ENCODE results near the gene PACSIN2.
A peak's percentile ranks its signal among the peaks of the same experiment; 100 is the strongest.

Gene PACSIN2

GRCh38 chr22:43009444-43009843, 5.5 kb downstream of the PACSIN2 start:
- no peaks in the 10 kb centered on the region for H3K9me3 ChIP-seq
- H3K36me3 ChIP-seq: no peaks in the 10 kb centered on the region
- H3K27me3 ChIP-seq: no peaks in the 10 kb centered on the region
- peaks cover 39 to 43% of the 10 kb centered on the region in 2 experiments for H3K4me1 ChIP-seq (ENCODE audit: control insufficient read depth in 1 of 2, insufficient read depth in 1 of 2, low read depth in 1 of 2, low read length in 1 of 2)
- TF ChIP-seq CTCF (IDR thresholded peaks at IDR 0.05): no peak
- peak overlapping the region; percentile 47 for H3K27ac ChIP-seq
- H3K4me3 ChIP-seq (ENCODE audit: low read depth in 1 of 2, low read length in 1 of 2): no peak overlapping the region

GRCh38 chr22:43008921-43009320, 6.0 kb downstream of the PACSIN2 start:
- no peaks in the 10 kb centered on the region for H3K9me3 ChIP-seq
- no peak for TF ChIP-seq CTCF (IDR thresholded peaks at IDR 0.05)
- no peaks in the 10 kb centered on the region for H3K27me3 ChIP-seq
- H3K4me3 ChIP-seq (ENCODE audit: low read depth in 1 of 2, low read length in 1 of 2): no peak overlapping the region
- H3K36me3 ChIP-seq: no peaks in the 10 kb centered on the region
- H3K4me1 ChIP-seq (ENCODE audit: control insufficient read depth in 1 of 2, insufficient read depth in 1 of 2, low read depth in 1 of 2, low read length in 1 of 2): peaks cover 43% of the 10 kb centered on the region in 2 experiments
- H3K27ac ChIP-seq: peak overlapping the region; percentile 47

GRCh38 chr22:43008509-43008908, 6.4 kb downstream of the PACSIN2 start:
- H3K4me3 ChIP-seq (ENCODE audit: low read depth in 1 of 2, low read length in 1 of 2): no peak overlapping the region
- H3K9me3 ChIP-seq: no peaks in the 10 kb centered on the region
- H3K36me3 ChIP-seq: no peaks in the 10 kb centered on the region
- no peaks in the 10 kb centered on the region for H3K27me3 ChIP-seq
- peaks cover 39% of the 10 kb centered on the region in 2 experiments for H3K4me1 ChIP-seq (ENCODE audit: control insufficient read depth in 1 of 2, insufficient read depth in 1 of 2, low read depth in 1 of 2, low read length in 1 of 2)
- peak overlapping the region; percentile 47 for H3K27ac ChIP-seq
- no peak for TF ChIP-seq CTCF (IDR thresholded peaks at IDR 0.05)

GRCh38 chr22:43007519-43008102, 7.3 kb downstream of the PACSIN2 start:
- H3K4me1 ChIP-seq (ENCODE audit: control insufficient read depth in 1 of 2, insufficient read depth in 1 of 2, low read depth in 1 of 2, low read length in 1 of 2): peaks cover 31 to 36% of the 10 kb centered on the region in 2 experiments
- H3K4me3 ChIP-seq (ENCODE audit: low read depth in 1 of 2, low read length in 1 of 2): no peak overlapping the region
- peak overlapping the region; percentile 33 for H3K27ac ChIP-seq
- no peak for TF ChIP-seq CTCF (IDR thresholded peaks at IDR 0.05)
- H3K9me3 ChIP-seq: no peaks in the 10 kb centered on the region
- no peaks in the 10 kb centered on the region for H3K27me3 ChIP-seq
- H3K36me3 ChIP-seq: no peaks in the 10 kb centered on the region

GRCh38 chr22:43006753-43007152, 8.2 kb downstream of the PACSIN2 start:
- no peak overlapping the region for H3K4me3 ChIP-seq (ENCODE audit: low read depth in 1 of 2, low read length in 1 of 2)
- peaks cover 38 to 42% of the 10 kb centered on the region in 2 experiments for H3K4me1 ChIP-seq (ENCODE audit: control insufficient read depth in 1 of 2, insufficient read depth in 1 of 2, low read depth in 1 of 2, low read length in 1 of 2)
- no peak overlapping the region for H3K27ac ChIP-seq
- H3K36me3 ChIP-seq: no peaks in the 10 kb centered on the region
- no peaks in the 10 kb centered on the region for H3K9me3 ChIP-seq
- no peaks in the 10 kb centered on the region for H3K27me3 ChIP-seq
- TF ChIP-seq CTCF (IDR thresholded peaks at IDR 0.05): no peak
